ENCODE measurements around the gene DIPK1C.
A peak's percentile ranks its signal among the peaks of the same experiment; 100 is the strongest.

The DIPK1C gene

GRCh38 chr18:74414953-74415515 lies 42.1 kb downstream of the DIPK1C start:
- no peak for DNase-seq

DNA sequence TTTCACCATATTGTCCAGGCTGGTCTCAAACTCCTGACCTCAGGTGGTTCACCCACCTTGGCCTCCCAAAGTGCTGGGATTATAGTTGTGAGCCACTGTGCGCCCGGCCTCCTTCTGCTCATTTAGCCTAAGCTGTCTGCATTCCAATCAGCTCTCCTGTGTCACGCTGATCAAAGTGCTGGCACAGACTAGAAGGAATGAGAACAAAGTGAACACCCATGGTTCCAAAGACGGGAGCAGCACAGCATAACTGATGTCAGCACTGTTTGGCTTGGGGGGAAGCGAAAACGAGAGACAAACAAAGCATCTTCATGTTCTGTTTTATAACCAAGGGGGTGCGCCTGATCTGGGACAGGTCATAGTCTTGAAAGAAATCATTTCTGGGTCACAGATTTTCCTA lies 43.3 kb downstream of the DIPK1C start:
- no peak for DNase-seq

DNA sequence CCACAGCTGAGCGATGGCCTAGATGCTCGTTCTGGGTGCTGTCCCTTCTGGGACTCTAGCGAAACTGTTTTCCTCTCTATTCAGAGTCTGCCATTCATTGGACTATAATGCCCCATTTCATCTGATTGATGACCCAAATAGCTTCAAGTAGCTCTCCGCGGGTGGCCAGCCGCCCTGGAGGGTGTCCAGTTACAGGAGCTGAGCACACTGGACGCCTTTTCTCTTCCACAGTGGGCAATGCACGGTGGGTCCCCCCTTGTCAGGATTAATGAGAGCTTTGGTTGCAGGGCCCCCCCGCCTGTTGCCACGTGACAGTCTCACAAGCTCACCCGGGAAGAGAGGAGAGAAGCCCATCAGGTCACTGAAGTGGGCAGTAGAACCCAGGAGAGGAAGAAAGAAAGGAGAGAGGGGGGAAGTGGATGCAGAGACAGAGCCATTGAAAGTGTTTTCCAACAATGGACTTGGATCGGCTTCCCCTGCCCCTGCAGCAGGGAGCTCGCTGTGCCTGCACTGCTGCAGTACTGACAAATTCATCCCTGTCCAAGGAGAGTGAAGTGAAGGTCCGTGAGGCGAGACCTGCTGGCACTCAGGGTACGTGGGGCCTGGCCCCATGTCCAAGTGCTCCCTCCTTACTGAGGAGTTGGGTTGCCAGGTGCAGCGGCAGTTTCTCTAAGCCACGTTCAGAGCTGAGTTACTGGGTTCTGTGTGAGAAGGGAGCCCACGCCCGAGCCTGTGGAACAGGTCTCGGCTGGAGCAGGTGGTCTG lies 44.8 kb downstream of the DIPK1C start:
- no peak for DNase-seq

GRCh38 chr18:74411475-74411874 lies 45.6 kb downstream of the DIPK1C start:
- DNase-seq, result no peak

GRCh38 chr18:74410441-74410992 lies 46.6 kb downstream of the DIPK1C start:
- DNase-seq, result no peak

GRCh38 chr18:74407888-74408287 lies 49.2 kb downstream of the DIPK1C start:
- DNase-seq, result no peak

GRCh38 chr18:74402806-74403433 lies 54.2 kb downstream of the DIPK1C start:
- no peak for DNase-seq

DNA sequence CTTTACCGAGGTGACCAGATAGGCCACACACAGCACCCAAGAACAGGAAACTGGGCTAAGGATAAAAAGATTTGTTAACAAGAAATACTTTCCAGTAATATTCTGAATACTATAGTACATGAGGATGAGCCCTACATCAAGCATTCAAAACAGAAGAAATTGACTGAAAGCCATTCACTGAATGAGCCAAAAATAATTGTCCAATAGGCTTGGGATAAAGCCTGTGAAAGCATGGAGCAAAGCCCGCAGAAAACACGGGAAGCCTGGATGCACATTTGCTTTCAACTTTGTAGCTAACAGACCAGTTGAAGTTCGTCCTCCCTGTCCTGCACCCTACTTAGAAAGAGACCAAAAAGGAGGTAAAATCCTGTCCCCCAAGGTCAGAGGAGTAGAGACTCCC lies 56.3 kb downstream of the DIPK1C start:
- no peak for DNase-seq

- DNase-seq, result no peak
These were observed 57.8 kb downstream of the DIPK1C start for GRCh38 chr18:74399091-74399887.

DNA sequence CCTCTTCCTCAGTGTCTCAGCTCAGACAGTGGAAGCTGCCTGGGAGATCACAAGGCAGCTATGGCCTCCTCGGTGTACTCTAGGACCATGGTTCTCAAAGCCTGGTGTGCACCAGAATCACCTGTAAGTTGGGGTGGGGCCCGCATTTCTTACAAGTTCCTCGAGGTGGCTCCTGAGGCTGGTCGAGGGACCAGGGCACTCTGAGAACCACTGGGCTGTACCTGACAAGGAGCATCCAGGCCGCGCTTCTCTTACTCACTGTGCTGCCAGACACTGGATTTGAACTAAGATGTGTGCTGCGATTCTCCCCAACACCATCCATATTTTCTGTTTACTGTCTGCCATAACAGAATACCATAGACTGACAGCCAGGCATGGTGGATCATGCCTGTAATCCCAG lies 59.5 kb downstream of the DIPK1C start:
- DNase-seq, result no peak

DNA sequence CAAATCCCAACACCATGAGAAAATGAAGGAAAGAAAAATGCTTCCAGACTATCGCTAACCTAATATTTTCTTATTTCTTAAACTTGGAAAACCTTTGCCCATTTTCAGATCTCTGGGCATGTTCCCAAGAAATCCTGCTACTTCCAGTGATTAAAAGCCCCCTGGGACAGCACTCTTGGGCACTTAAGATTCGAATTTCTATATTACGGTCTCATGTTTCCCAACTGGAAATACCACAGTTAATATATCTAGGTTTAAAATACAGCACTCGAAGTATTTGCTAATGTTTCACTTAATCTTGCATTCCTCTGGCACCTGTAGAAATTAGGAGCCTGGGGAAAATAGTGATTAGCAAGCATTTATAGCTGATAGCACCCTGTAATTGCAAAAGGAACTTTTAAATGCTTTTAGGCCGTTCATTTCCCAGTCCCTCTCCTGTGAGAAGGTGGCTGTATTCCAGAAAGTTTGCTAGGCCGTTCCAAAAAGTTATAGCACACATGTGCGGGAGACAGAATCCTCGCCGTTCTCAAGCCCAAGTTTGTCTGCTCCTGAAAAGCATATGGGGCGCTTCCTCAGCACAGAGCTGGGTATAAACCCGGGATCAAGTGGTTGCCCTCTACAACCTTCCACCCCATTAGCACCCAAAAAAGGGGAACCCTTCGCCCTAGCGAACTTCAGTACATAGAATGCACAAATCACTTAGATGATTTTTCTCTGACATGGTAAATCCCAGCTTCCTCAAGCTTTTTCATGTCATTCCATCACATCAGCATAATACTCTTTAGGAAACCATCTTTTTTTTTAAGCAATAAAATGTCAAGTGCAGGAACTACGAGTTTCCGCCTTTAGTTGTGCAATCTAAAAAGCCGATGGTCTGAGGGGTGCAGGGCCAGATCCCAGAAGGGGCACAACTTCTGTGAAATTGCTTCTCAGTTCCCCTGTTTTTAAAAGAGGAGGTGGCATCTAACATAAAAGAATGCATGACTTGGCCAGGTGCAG lies 60.6 kb downstream of the DIPK1C start:
- peak; percentile 17 for DNase-seq

DNA sequence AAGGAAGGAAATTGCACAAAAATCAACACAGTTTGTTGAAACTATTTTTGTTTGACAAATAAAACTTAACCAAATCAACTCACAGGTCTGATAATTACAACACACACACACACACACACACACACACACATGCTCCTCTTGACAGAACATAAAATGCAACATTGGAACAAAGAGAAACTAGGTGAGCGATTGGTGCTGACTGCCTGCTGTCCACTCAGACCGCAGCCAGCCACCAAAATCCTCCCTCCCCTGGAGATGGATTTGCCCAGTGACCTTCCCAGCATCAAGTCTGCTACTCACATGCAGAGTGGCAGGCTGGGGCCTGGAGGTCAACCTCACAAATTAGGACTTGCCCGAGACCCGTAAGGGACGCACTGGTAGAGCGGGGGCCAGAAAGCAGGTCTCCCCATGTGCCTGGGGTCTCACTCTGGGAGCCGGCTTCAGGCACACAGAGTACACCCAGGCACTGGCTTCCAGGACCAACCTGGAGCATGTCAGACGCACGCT lies 61.4 kb downstream of the DIPK1C start:
- no peak for DNase-seq

- DNase-seq, result no peak
These were observed 62.1 kb downstream of the DIPK1C start for GRCh38 chr18:74395006-74395405.

DNA sequence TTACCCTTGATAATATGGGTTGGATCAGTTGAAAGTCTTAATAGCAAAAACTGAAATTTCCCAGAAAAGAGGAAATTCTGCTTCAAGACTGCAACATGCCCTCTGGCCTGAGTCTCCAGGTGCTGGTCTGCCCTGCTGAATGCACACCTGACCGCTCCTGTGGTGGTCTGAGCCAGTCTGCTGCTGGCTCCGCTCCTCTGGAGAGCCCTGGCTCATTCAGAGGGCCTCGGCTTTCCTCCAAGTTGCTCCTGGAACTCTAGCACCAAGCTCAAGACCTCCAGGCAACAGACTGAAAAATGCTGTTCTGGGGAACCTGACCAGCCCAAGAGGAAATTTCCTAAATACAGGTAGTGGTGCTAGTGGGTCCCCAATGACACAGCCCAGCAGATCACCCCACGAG lies 64.8 kb downstream of the DIPK1C start:
- no peak for DNase-seq

DNA sequence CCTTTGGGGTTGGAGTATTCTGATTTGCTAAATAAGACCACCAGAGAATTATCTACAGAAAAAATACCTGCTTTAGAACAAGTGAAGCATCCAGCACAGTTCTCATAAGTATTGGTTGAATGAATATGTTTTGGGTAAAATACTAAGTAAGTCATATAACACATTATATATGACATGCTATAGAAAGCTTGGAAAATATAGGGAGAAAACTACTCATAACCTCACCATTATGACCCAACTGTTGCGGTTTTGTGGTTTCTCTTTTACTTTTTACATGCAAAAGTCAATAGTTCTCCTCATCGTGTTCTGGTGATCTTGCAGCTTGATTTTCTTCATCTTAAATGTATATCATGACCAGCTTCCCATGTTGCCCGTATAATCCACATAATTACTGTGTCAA lies 66.2 kb downstream of the DIPK1C start:
- no peak for DNase-seq

DNA sequence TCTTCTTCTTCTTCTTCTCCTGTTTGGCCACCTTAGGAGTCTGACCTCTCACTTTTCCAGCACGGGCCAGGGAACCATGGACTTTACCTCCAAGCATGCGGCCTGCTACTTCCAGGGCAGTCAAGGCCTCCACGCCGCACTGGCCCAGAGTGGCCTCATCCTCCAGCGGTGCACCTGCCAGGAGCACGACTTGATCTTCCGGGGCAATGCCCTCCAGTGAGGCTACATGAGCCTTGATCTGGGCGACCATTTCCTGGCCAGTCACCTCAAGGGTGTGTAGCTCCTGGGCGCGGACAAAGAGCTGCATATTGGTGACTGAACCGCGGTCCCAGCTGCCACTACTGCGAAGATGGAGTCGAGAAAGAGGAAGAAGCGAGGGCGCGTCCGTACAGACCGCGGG lies 67.1 kb downstream of the DIPK1C start:
- DNase-seq, result no peak

DNA sequence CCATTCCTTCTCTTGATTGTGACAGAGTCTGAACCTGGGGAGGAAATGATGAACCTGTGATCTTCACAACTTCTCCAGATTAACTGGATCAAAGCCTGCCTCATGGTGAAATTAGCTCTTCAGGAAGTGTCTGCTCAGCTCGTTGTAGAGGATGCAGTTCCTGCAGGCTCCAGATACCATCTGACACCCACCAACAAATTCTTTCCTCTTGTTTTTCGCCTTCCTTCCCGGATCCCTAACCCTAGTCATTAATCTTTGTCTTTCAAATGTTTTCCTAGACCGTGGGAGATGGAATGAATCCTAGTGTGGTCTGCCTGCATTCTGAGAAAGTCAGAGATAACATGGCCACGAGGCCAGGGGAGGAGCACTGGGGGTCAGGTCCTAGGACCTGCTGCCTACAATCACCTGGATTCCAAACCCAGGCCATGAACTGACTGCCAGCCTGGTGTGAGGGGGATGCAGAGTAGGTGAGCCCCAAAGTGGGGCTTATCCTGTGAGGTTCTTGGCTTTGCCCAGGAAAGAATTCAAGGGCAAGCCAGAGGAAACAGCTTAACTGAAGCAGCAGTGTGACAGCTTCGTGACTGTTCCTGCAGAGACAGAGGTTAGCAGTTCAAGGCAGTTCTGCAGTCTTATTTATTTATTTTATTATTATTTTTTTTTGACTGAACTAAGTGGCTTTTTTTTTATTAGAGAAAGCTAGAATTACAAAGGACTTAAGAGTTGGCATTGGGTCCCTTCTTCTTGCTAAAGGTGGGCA lies 67.8 kb downstream of the DIPK1C start:
- DNase-seq, result no peak

- no peak for DNase-seq
These were observed 68.9 kb downstream of the DIPK1C start for GRCh38 chr18:74388227-74388626.

- no peak for DNase-seq
These were observed 69.7 kb downstream of the DIPK1C start for GRCh38 chr18:74387383-74387782.

Data from fibroblast of skin of right quadriceps (primary cell).